ENCODE data around the gene BLACAT1.
"Not testable (repeated sequence)": the region's sequence is repeated elsewhere in the genome, so short reads cannot be mapped to it uniquely, and the experiment has no call there.

Gene BLACAT1

DNA sequence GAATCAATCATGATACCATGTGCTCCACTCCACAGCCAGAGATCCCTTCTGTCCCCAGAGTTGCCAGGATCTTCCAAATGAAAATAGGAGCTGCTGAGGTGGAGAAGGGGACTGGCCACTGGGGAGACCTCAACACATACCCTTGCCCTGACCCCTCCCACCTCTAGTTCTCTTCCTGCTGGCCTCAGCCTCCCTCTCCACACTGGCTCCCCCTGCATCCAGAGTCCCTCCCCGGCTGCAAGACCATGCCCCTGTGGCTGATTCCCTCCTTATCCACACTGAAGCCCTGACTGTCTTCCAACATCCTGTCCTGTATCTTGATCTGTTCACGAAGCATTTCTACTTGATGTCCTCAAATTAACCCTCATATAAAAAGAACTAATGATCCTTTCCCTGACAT is 27.5 kb upstream of the BLACAT1 start:
- DNase-seq: no peak

DNA sequence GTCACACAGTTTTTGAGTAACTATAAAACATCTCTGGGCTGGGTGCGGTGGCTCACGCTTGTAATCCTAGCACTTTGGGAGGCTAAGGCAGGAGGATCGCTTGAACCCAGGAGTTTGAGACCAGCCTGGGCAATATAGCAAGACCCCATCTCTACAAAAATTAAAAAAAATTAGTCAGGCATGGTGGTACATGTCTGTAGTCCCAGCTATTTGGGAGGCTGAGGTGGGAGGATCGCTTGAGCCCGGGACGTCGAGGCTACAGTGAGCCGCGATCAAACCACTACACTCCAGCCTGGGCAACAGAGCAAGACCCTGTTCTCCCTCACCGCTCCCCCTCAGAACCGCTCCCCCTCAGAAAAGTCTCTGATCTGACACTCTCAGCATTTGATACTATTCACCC is 26.7 kb upstream of the BLACAT1 start:
- not testable (repeated sequence) for DNase-seq

DNA sequence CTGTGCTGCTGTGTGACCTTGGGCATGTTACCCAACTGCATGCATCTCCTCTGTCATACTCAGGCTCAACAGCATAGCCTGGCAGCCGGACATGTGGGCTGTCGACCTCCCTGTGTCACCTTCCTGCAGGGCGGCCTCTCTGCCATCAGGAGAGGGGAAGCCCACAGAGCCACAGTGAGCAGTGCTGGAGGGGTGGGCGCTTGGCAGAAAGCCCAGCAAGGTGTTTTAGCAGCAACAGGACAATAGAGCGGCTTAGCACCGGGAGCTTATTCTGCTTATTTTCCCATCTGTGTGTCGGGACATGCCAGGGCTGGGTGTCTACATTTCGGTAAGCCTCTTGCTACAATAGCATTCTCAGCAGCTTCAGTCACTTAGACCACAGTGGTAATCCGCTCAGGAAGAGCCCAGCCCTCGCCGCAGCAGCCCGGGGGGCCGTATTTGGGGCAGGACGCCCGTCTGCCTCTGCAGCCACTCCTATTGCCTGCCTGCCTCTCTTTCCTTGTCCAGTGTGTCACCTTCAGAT is 25.8 kb upstream of the BLACAT1 start:
- DNase-seq: peak; percentile 15

DNA sequence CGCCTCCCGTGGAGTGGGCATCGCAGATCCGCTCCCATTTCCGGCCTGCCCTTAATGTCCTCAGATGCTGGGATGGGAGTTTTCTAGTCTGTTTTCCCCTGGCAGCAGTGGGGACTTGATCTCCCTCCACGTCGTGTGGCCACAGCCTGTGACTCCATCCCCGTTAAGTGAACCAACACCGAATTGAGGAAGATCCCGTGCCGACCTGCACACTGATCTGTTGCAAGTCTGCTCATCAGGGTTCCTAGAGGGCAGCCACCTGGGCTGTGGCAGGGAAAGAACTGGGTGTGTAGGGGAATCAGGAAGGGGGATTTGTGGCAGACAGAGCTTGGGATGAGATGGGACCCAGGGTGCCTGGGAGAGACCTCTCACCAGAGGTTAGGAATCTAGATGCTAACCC is 25.4 kb upstream of the BLACAT1 start:
- DNase-seq: peak; percentile 18

DNA sequence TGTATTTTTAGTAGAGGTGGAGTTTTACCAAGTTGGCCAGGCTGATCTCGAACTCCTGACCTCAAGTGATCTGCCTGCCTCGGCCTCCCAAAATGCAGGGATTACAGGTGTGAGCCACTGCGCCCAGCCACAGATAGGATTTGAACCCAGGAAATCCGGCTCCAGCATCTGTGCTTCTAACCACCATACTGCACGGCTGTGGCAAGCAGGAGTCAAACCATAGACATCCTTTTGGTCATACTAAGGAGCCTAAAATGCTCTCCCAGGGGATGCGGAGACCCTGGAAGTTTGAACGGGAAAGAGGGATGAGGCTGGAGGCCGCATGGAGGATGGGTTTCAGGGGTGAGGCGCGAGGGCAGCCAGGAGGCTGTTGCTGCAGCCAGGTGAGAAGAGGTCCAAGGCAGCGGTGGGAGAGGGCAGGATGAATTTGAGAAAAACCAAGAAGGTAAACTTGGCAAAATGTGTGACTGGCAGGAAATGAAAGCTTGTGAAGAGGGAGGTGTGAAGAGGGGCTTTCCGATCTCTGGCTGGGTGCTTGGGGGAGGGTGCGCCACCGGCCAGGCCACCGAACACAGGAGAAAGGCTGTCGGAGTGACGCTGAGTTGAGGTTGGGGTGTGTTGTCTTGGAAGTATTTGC is 24.6 kb upstream of the BLACAT1 start:
- peak; percentile 11 for DNase-seq

DNA sequence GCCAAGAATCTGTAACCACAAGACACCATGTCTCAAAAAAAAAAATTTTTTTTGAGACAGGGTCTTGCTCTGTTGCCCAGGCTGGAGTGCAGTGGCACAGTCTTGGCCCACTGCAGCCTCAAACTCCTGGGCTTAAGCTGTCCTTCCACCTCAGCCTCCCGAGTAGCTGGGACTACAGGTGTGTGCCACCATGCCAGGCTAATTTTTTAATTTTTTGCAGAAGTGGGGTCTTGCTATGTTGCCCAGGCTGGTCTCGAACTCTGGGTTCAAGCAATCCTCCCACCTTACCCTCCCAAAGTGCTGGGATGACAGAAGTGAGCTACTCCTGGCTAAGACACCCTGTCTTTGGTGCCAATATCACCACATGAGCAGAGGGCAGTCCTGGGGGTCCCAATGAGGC is 23.1 kb upstream of the BLACAT1 start:
- DNase-seq: not testable (repeated sequence)

DNA sequence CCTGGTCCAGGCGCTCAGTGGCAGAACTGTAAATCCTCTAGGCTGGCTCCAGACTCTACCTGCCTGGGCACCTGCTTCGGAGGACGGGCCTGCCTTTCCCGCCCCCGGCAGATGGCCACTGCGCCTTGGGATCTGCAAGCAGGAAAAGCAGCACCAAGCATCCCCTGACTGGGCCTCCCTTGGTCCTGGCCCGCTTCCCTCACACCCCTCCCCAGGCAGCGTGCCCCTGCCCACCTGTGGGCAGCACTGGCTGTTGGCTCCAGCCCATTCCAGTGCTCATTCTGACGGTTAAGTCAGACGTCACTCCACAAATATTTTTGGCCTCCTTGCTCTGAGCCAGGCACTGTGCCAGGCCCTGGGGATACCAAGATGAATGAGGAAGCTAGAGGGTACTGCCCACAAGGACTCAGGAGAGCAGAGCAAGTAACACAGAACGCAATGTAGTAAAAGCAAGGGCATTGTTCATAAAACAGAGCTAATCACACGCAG is 22.0 kb upstream of the BLACAT1 start:
- DNase-seq: peak; percentile 69

DNA sequence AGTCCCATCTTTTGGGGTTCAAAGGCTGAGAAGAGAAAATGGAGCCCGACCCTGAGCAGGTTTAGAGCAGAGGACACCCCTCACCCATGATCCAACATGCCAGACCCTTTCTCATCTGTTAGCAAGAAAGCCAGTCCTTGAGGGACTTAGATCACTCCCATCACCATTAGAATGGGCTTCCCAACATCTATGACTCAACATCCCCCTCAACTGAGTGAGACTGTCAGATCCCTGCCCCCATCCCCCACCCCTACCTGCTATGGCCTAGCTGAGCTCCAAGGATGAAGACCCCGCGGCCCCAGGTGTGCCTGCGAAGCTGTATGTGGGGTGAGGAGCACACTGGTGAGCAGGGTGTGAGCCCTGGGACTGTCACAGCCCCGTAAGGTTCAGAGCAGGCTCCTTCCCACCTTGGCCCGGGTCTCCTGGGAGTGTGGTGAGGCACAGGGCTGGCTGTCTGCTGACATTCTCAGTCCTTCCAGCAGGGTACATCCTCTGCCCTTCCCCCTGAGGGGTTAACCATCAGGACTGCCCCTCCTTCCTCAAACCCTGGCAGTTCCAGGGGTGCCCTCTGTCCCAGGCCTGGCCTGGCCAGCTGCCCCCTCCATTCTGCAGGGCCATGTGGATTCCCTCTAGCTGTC is 21.4 kb upstream of the BLACAT1 start:
- no peak for DNase-seq

DNA sequence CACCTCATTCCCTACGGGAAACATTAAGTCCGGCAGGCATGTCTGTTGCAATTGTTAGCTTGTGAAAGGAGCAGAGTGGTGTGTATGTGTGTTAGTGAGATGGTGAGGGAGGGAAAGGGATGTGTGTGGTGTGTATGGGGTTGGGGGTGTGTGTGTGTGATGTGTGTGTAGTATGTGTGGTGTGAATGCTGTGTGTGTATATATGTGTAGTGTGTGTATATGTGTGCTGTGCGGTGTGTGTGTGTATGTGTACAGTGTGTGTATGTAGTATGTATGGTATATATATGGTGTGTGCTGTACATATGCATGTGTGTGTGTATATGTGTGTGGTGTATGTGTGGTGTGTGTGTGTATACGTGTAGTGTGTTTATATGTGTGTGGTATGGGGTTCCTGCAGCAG is 20.8 kb upstream of the BLACAT1 start:
- no peak for DNase-seq

DNA sequence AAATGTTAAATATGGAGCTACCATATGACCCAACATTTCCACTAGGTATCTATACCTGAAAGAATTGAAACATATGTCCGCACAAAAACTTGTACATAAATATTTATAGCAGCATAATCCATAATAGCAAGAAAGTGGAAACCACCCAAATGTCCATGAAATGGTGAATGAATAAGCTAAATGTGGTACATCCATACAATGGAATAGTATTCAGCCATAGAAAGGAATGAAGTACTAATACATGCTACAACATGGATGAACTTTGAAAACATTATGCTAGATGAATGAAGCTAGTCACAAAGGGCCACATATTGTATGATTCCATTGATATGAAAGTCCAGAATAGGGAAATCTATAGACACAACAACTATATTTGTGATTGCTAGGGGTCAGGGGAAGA is 20.0 kb upstream of the BLACAT1 start:
- DNase-seq: no peak

DNA sequence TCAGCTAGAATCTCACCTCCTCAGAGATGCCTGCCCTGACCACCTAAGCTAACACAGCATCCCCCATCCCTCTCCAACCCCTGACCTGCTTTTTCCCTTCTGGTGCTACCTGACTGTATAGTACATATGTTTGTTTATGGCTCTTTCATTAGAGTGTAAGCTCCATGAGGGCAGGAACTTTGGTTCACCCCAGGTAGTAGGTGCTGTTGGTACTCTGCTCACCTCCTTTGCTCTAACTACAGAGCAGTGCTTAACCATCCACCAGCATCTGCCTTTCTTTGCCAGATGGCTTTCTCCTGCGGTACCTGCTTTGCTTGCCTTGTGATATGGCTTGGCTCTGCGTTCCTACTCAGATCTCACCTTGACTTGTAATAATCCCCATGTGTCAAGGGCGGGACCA is 18.7 kb upstream of the BLACAT1 start:
- DNase-seq: no peak

DNA sequence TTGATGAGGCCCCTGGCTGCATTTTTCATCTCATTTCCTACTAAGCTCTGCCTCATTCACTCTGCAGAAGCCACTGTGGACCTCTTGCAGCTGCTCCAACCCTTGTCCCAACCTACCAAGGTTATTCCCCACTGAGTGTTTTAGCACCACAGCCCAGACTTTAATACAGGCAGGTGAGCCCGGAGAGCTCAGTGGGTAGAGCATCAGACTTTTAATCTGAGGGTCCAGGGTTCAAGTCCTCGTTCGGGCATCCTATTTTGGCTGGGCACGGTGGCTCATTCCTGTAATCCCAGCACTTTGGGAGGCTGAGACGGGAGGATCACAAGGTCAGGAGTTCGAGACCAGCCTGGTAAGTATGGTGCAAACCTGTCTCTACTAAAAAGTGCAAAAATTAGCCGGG is 18.1 kb upstream of the BLACAT1 start:
- no peak for DNase-seq

DNA sequence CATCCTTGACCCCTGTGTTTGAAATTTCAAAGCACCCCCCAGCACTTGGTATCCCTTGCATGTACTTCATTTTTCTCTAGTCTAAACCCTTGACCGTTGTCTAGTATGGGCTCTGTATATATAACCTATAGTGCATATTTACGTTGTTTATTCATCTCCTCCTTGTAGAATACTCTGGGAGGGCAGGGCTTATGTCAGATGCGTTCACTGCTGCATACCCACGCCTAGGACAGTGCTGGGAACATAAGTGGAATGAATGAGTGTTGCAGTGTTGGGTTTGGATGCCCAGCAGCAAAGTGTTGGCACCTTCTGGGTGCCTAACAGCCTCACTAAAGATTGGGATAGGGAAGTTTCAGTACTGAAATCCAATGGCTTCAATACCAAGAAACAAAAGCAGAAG is 17.6 kb upstream of the BLACAT1 start:
- no peak for DNase-seq

DNA sequence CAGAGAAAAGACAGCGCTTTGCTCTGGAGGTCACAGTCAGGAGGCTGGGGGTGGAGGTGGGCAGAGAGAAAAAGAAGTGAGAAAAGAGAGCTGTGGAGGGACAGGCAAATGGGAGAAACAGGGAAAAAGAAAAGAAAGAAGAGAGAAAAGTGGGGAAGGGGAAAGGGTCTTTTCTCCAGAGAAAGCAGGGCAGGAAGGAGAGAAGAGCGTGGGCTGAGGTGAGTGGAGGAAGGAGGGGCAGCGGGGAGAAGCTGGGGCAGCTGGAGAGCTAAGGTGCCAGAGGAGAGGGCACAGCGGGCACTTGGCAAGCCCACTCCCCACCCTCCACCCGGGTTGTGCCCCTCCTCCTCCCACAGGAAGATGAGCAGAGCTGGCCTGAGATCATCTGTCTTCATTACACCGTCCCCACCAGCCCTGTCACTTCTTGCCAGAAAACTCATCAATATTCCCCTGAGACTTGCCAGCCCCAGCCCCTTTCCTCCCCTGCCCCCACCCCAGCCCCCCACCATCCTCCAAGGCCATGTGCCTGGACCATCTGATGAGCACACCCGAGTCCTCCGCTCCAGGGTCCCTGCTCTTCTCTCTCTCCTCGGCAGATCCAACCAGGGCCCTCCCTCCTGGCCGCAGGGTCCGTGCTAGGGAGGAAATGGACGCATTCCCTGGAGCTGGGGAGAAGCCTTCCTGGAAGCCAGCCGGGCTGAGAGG is 17.0 kb upstream of the BLACAT1 start:
- no peak for DNase-seq

DNA sequence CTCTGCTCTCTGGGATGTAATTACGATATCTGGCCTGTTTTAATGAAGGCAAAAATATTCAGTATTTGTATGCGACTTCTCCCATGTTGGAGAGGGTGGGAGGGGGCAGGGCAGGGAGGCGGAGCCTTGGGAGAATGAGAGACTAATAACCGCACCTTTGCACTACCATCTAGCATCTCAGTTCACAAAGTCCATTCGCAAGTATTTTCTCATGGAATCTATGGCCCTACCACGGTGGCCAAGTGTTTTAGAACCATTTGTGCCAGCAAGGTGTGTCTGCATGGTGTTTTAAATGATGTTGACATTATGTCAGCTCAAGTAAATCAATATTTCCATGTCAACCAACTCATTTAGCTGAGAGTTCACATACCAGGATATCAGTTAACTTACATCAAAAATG is 14.3 kb upstream of the BLACAT1 start:
- DNase-seq: no peak

DNA sequence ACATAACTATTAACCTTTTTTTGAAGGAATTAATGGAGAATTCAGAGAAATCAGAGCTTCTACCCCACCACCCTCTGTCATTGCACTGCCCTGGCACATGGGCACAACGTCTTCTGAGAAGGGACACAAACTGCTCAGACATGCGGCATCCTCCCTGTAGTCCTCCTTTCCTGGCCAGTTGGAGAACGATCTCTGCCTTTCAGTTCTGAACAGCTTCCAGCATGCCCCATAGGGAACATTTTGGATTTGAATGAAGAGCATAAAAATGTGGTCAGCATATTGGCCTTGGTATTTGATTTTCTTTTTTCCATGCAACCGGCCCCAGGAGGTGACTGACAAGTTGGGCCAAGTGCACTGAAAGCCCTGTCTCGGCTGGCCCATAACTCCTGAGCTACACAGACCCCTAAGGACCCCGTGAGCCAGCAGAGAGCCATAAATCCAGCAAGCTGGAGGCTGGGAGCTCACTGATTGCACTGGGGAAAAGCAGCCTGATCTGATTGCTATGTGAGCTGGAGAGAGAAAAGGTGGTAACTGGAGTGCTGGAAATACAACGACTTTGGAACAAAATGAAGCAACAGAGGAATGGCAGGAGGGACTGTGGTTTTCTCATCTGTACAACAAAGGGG is 10.9 kb upstream of the BLACAT1 start:
- DNase-seq: no peak

DNA sequence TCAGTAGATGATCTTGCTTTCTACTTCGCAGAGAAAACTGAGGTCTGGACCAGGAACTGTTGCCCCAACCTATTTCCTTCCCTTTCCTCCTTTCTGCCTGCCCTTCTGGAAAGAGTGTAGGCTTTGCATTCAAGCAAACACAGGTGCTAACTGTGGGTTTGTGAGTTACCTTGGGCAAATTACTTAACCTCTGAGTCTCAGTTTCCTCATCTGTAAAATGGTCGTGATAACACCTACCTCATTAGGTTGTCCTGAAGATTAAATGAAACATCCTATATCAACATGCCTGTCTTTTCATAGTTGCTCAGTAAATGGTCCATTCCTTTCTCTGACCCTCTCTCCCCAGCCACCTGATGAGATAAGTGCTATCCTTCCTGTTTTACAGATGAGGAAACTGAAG is 9.5 kb upstream of the BLACAT1 start:
- DNase-seq: no peak

DNA sequence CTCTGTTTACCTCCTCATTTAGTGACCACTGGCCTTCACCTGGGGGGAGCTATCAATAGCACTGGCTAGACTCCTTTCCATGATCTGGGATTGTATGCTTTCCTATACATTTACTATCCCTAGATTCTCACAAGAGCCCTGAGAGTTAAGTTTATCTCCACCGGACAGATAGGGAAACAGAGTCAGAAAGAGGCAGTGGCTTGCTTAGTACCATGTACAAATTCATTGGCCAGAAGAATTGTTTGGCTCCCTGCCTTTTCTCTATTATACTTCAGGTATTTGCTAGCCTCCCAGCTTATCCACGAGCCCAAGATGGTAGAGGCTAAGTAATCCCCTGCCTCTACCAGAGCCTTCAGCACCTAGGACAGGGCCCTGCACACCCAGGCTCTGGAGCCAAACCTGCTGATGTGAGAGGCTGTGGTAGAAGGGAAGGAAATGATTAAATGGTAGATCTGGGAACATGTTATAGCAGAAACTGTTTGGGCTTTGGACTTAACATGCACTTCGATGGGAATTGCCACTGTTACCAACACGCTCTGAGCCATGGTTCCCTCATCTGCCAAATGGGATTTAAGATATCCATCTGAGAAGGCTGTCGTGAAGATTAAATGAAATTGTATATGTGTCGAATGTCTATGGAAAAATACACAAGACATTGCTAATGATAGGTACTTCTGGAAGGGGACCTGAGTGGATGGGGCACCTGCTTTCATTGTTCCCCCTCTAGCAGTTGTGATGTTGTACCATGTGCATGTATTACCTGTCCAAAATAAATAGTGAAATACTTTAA is 3.1 kb upstream of the BLACAT1 start:
- peak; percentile 61 for DNase-seq

DNA sequence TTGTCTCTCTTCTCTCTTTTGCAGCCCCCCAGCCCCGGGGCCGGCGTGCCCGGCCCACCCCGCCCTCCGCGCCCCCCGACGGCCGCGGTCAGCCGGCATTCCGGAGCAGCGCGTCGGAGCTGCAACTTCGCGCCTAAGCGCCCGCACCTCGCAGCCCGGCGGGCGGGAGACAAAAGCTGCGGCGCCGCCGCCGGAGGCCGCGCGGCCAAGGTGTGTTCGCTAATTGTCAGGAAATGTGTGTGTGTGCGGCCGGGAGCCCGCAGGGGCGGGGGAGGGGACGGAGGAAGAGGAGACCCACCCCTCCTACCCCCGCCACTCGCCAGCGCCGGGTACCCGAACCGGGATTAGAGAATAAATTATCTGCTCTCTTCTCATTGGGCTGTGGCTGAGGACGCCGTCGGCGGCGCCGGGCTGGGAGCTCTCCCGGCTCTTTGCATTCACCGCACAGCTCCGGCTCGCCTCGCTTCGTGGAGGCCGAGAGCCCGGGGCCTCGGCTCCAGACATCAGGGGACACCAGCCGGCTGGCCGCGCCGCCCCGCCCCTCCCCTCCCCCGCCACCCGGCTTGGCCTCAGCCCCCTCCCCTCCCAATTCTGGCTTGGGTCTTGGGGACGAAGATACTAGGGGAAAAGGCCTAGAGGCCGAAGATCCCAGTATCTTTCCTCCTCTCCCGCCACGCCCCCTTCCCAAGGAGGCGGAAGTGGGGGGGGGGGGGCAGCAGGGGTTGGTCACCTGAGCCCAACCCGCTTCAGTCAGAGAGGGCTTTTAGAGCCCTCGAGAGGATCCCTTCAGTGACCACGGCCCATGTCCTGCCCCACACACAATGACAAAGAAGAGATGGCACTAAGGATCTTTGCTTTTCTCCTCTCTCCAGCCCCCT is 1.3 kb upstream of the BLACAT1 start:
- DNase-seq: no peak

DNA sequence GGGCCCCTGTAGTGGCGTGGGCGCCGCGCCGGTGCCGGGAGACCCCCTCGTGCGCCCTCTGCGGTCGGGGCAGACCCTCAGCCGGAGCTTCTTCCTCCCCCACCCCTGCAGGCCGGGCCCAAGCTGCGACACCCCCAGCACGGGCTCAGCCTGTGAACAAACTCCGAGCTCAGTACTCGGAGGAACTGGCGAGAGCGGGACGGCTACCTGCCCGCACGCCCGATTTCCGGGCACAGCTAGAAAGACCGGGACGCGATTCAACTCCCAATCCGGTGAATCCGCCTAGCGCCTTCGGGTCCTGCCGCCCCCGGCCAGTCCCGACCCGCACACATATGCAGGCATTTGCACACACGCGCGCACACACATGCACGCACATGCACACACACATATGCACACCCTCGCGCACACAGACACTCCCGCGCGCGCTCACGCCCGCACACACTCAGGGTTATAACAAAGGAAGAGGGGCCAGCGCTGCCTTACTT is 580 bp upstream of the BLACAT1 start:
- DNase-seq: no peak

DNA sequence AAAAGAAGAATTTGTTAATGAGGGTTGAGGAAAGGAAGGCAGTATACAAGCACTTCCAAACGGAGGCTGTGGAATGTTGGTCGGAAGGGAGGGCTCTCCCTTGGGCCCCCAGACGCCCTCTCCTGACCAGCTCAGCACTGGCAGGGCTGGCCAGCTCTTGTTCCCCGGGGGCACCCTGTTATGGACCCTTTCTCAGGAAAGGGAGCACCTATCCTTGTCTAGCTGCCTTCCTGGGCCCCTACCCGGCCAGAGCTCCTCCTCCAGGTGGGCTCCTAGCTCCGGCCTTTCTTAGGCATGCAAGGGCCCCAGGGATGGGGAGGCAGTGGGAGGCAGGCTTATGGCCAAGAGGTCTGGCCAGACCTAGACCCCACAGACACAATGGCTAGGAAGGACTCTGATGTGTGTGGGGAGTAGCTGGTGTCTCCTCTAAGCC is 926 bp downstream of the BLACAT1 start:
- DNase-seq: no peak

All from left hindlimb (tissue), 1 donor.